ENCODE measurements around the gene TYMP. TPM values are rescaled to one million over a fixed set of nuclear protein-coding genes. Genes with fewer than 3 reads are reported as not detected.
A peak's percentile ranks its signal among the peaks of the same experiment; 100 is the strongest.

TYMP gene
- total RNA-seq, 1 donor from 2014 or later = 3.3 TPM

GRCh38 chr22:50530877-50531545 is 1.2 kb upstream of the TYMP start:
- H4K20me1 ChIP-seq (ENCODE audit: insufficient read depth, low read length) = peaks cover 17% of the 10 kb centered on the region
- H3K9me3 Mint-ChIP-seq (ENCODE audit: unreplicated experiment) = peaks cover 7% of the 10 kb centered on the region
- H3K27me3 Mint-ChIP-seq (ENCODE audit: low read depth, unreplicated experiment) = peaks cover 9% of the 10 kb centered on the region
- no peak for TF ChIP-seq CTCF (IDR thresholded peaks at IDR 0.05; ENCODE audit: insufficient read depth, low read depth, low read length)
- TF ChIP-seq EZH2 (IDR thresholded peaks at IDR 0.05; ENCODE audit: insufficient read depth, low read length) = no peak
- H3K27ac ChIP-seq (ENCODE audit: low read depth, low read length) = no peak overlapping the region
- no peaks in the 10 kb centered on the region for H3K4me1 Mint-ChIP-seq (ENCODE audit: low read depth, unreplicated experiment)
- H3K27ac Mint-ChIP-seq (ENCODE audit: unreplicated experiment) = no peak overlapping the region
- peak overlapping the region; percentile 17 for H3K4me3 ChIP-seq (ENCODE audit: insufficient read depth, low read depth, low read length)
- FAIRE-seq (no peak), DNase-seq (ENCODE audit: low read depth) (peak; percentile 64)
- no peak overlapping the region for H3K9ac ChIP-seq (ENCODE audit: low read length)
- peak overlapping the region; percentile 66 for H3K4me3 Mint-ChIP-seq (ENCODE audit: unreplicated experiment)
- H2AFZ ChIP-seq (ENCODE audit: low read depth, low read length) = no peak overlapping the region
- H3K79me2 ChIP-seq (ENCODE audit: insufficient read depth, low read length) = peaks cover 8% of the 10 kb centered on the region
- no peaks in the 10 kb centered on the region for H3K9me3 ChIP-seq (ENCODE audit: insufficient read depth, low read depth, low read length)
- peaks cover 2% of the 10 kb centered on the region for H3K36me3 Mint-ChIP-seq (ENCODE audit: low read depth, unreplicated experiment)
- peak overlapping the region; percentile 70 for H3K4me2 ChIP-seq (ENCODE audit: low read length)
- H3K4me1 ChIP-seq (ENCODE audit: insufficient read depth, low read length) = peaks cover 18% of the 10 kb centered on the region
- H3K27me3 ChIP-seq (ENCODE audit: insufficient read depth, low read length) = peaks cover 30% of the 10 kb centered on the region
- no peaks in the 10 kb centered on the region for H3K36me3 ChIP-seq (ENCODE audit: insufficient read depth, low read length)

GRCh38 chr22:50530580-50530876 is 716 bp upstream of the TYMP start:
- peak overlapping the region; percentile 70 for H3K4me2 ChIP-seq (ENCODE audit: low read length)
- H3K4me3 ChIP-seq (ENCODE audit: insufficient read depth, low read depth, low read length) = peak overlapping the region; percentile 23
- TF ChIP-seq EZH2 (IDR thresholded peaks at IDR 0.05; ENCODE audit: insufficient read depth, low read length) = no peak
- no peak for TF ChIP-seq CTCF (IDR thresholded peaks at IDR 0.05; ENCODE audit: insufficient read depth, low read depth, low read length)
- H3K27ac Mint-ChIP-seq (ENCODE audit: unreplicated experiment) = no peak overlapping the region
- DNase-seq (ENCODE audit: low read depth) = no peak
- no peak for FAIRE-seq
- no peaks in the 10 kb centered on the region for H3K9me3 ChIP-seq (ENCODE audit: insufficient read depth, low read depth, low read length)
- peaks cover 8% of the 10 kb centered on the region for H3K79me2 ChIP-seq (ENCODE audit: insufficient read depth, low read length)
- no peaks in the 10 kb centered on the region for H3K4me1 Mint-ChIP-seq (ENCODE audit: low read depth, unreplicated experiment)
- H3K27me3 ChIP-seq (ENCODE audit: insufficient read depth, low read length) = peaks cover 30% of the 10 kb centered on the region
- peaks cover 9% of the 10 kb centered on the region for H3K27me3 Mint-ChIP-seq (ENCODE audit: low read depth, unreplicated experiment)
- no peak overlapping the region for H2AFZ ChIP-seq (ENCODE audit: low read depth, low read length)
- H3K36me3 Mint-ChIP-seq (ENCODE audit: low read depth, unreplicated experiment) = peaks cover 2% of the 10 kb centered on the region
- H3K36me3 ChIP-seq (ENCODE audit: insufficient read depth, low read length) = no peaks in the 10 kb centered on the region
- H3K27ac ChIP-seq (ENCODE audit: low read depth, low read length) = no peak overlapping the region
- H3K9ac ChIP-seq (ENCODE audit: low read length) = no peak overlapping the region
- H3K4me3 Mint-ChIP-seq (ENCODE audit: unreplicated experiment) = no peak overlapping the region
- peaks cover 18% of the 10 kb centered on the region for H3K4me1 ChIP-seq (ENCODE audit: insufficient read depth, low read length)
- peaks cover 7% of the 10 kb centered on the region for H3K9me3 Mint-ChIP-seq (ENCODE audit: unreplicated experiment)
- H4K20me1 ChIP-seq (ENCODE audit: insufficient read depth, low read length) = peaks cover 17% of the 10 kb centered on the region

DNA sequence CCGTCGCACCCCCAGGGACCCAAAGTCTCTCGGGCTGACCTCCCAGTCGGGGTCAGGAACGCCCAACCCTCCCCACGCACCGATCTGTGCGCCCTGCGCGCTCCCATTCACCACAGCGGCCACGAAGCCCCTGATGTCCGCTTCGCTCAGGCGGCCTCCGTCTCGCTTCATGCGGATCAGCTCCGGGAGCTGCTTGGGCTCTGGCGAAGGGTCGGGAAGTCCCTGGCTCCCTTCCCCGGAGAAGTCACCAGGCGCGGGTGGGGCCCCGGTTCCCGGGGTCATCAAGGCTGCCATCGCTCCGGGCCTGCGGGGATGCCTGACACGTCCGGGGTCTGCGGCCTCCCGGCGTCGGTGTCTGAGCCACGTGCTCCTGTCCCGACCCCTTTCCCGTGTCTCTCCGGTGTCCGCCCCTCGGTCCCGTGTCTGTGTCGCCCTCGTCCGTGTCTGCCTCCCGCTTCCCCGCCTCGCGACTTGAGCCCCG is 356 bp downstream of the TYMP start:
- H3K36me3 Mint-ChIP-seq (ENCODE audit: low read depth, unreplicated experiment) = peaks cover 4% of the 10 kb centered on the region
- H2AFZ ChIP-seq (ENCODE audit: low read depth, low read length) = no peak overlapping the region

More for the DNA sequence above, 356 bp downstream of the TYMP start:
- Histone ChIP-seq H3K9me3 (ENCODE audit: insufficient read depth, low read depth, low read length) (no peaks in the 10 kb centered on the region), H3K4me3 (ENCODE audit: insufficient read depth, low read depth, low read length) (no peak overlapping the region), H3K9ac (ENCODE audit: low read length) (no peak overlapping the region), H3K79me2 (ENCODE audit: insufficient read depth, low read length) (peaks cover 15% of the 10 kb centered on the region), H3K4me2 (ENCODE audit: low read length) (peak overlapping the region; percentile 70), H3K27me3 (ENCODE audit: insufficient read depth, low read length) (peaks cover 30% of the 10 kb centered on the region), H4K20me1 (ENCODE audit: insufficient read depth, low read length) (peaks cover 20% of the 10 kb centered on the region), H3K4me1 (ENCODE audit: insufficient read depth, low read length) (peaks cover 24% of the 10 kb centered on the region), H3K36me3 (ENCODE audit: insufficient read depth, low read length) (no peaks in the 10 kb centered on the region), H3K27ac (ENCODE audit: low read depth, low read length) (no peak overlapping the region)
- no peak overlapping the region for H3K4me3 Mint-ChIP-seq (ENCODE audit: unreplicated experiment)
- peaks cover 9% of the 10 kb centered on the region for H3K27me3 Mint-ChIP-seq (ENCODE audit: low read depth, unreplicated experiment)
- FAIRE-seq (no peak), DNase-seq (ENCODE audit: low read depth) (no peak)
- TF ChIP-seq CTCF (IDR thresholded peaks at IDR 0.05; ENCODE audit: insufficient read depth, low read depth, low read length) = no peak
- peak; percentile 91 for TF ChIP-seq EZH2 (IDR thresholded peaks at IDR 0.05; ENCODE audit: insufficient read depth, low read length)
- peaks cover 7% of the 10 kb centered on the region for H3K9me3 Mint-ChIP-seq (ENCODE audit: unreplicated experiment)
- H3K27ac Mint-ChIP-seq (ENCODE audit: unreplicated experiment) = no peak overlapping the region
- H3K4me1 Mint-ChIP-seq (ENCODE audit: low read depth, unreplicated experiment) = peaks cover 3% of the 10 kb centered on the region
